Sigmoid colon (tissue), 7 donors: ENCODE measurements around the gene ZNF521. TPM values are rescaled to one million over a fixed set of nuclear protein-coding genes. Genes with fewer than 3 reads are reported as not detected.

Experiments used
- DNase-seq: peaks from one replicate; pipeline ENCODE4 v3.0.0-alpha.2; 2019
- H3K27ac ChIP-seq, 4 donors: fragments of 200-600 bp; sonication (generic); one replicate each; pipeline ENCODE4 v1.5.1; 2016 to 2019; ENCODE audit warnings: mild to moderate bottlenecking in 1 of 4
- H3K27me3 ChIP-seq, 3 donors: fragments of 200-600 bp; sonication (generic); one replicate each; pipeline ENCODE4 v1.5.1; 2019; ENCODE audit warnings: mild to moderate bottlenecking in 1 of 3
- H3K36me3 ChIP-seq, 4 donors: fragments of 200-600 bp; sonication (generic); one replicate each; pipeline ENCODE4 v1.5.1; 2016 to 2019
- H3K4me1 ChIP-seq, 4 donors: fragments of 200-600 bp; sonication (generic); one replicate each; pipeline ENCODE4 v1.5.1; 2017 to 2019
- H3K4me3 ChIP-seq, 4 donors: fragments of 200-600 bp; sonication (generic); one replicate each; pipeline ENCODE4 v1.5.1; 2017 to 2019; ENCODE audit warnings: mild to moderate bottlenecking in 2 of 4, moderate library complexity in 1 of 4
- H3K9me3 ChIP-seq, 4 donors: fragments of 200-600 bp in 3 of 4; sonication (generic) in 3 of 4; one replicate each; pipeline versions ENCODE4 v1.5.1 to v1.6.1; 2013 to 2019
- CTCF ChIP-seq, 4 experiments: fragments of 450-650 bp in 3 of 4; fragments of 200-600 bp in 1 of 4; IDR thresholded peaks; one replicate each; pipeline ENCODE4 v1.5.1; 2016 to 2019; ENCODE audit warnings: antibody characterized with exemption in 4 of 4, mild to moderate bottlenecking in 3 of 4, moderate library complexity in 2 of 4
- EP300 ChIP-seq, 4 donors: sonication (generic); formaldehyde crosslinking; IDR thresholded peaks; one replicate each; pipeline ENCODE4 v1.6.1; 2017; ENCODE audit warnings: antibody characterized with exemption in 4 of 4
- POLR2A ChIP-seq, 2 donors: fragments of 450-650 bp; IDR thresholded peaks; one replicate each; pipeline ENCODE4 v1.6.1; 2016; ENCODE audit warnings: antibody characterized with exemption in 2 of 2, mild to moderate bottlenecking in 2 of 2, moderate library complexity in 2 of 2
- POLR2AphosphoS5 ChIP-seq, 4 donors: sonication (generic); formaldehyde crosslinking; IDR thresholded peaks; one replicate each; pipeline ENCODE4 v1.6.1; 2017; ENCODE audit warnings: antibody characterized with exemption in 4 of 4
- WGBS, 2 donors: extraction: QIAGEN DNeasy Blood & Tissue Kit; methylation state at CpG; one replicate each; pipeline ENCODE4 v1.1.7; 2013; 5-methylcytosine and 5-hydroxymethylcytosine counted together
- intact Hi-C: fragments of 100-400 bp; cut with DNase I; formaldehyde crosslinking; loops from one replicate; pipeline ENCODE4 v1.15.1; 2023
- polyA plus RNA-seq, 3 donors: library from polyadenylated mRNA; stranded (reverse); fragments of 200-250 nt; gene quantifications; one replicate each; pipeline ENCODE4 v1.2.3, GENCODE V29; 2013
- total RNA-seq, 4 donors: library from RNA; depleted of rRNA; stranded (reverse); fragments of >200 nt; gene quantifications; one replicate each; pipeline ENCODE4 v1.1.0, GENCODE V29; 2016
- donor health status: healthy with polysubstance abuse.
- donor health status: Bipolar disorder and iron deficiency.
- donor health status: healthy.

Gene ZNF521
- total and polyA plus RNA-seq, 7 donors: 0.69 to 40.2 (median 12.0) TPM

DNA sequence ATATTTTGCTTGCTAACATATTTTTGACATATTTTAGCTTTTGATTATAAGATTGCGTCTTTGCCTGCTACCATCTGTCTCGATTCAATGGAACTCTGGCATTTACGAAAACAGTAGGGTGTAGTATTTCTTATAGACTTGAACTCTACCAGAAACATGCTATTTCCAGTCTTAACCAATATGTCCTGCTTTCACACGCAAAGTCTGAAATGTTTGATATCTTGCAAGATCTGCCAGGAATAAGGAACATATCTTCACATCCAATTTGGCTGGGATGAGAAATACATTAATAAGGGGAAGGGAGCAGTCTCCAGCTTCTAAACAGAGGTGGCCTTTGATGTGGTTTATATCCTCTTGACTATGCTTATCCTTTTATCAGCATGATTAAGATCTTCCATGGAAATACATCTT lies 299.4 kb downstream of the ZNF521 start:
- DNase-seq: no peak
- Histone ChIP-seq H3K27me3 (no peaks in the 10 kb centered on the region), H3K4me1 (no peaks in the 10 kb centered on the region), H3K36me3 (no peaks in the 10 kb centered on the region), H3K27ac (no peak overlapping the region), H3K9me3 (no peaks in the 10 kb centered on the region), H3K4me3 (no peak overlapping the region)
- 85 to 92% methylated on average over 4 of the region's 4 CpGs for WGBS, 2 donors
- intact Hi-C loops: no loop called here
- TF ChIP-seq EP300 (IDR thresholded peaks at IDR 0.05) (no peak), POLR2AphosphoS5 (IDR thresholded peaks at IDR 0.05) (no peak), POLR2A (IDR thresholded peaks at IDR 0.05) (no peak), CTCF (IDR thresholded peaks at IDR 0.05) (no peak)

DNA sequence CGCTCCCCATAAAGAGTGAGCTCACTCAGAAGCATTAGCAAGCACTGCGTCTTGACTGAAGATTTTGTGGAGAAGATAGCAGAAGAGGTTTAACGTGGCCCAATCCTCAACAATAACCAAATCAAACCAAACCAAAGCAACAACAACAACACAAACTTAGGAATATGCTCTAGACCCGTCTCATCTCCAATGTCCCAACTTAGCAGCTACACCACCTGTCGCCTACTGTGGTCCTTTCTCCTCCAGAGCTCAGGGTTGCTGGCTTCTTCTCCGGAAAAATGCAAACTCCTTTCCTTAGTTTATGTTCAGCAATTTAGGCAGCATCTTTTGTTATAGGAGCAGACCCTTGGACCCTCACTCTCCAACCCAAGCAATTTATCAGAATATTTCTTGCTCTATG lies 301.4 kb downstream of the ZNF521 start:
- WGBS, 2 donors: 91 to 92% methylated on average over 6 of the region's 6 CpGs
- H3K36me3 ChIP-seq: no peaks in the 10 kb centered on the region
- no peaks in the 10 kb centered on the region for H3K9me3 ChIP-seq
- H3K4me1 ChIP-seq: no peaks in the 10 kb centered on the region
- H3K4me3 ChIP-seq: no peak overlapping the region
- TF ChIP-seq CTCF (IDR thresholded peaks at IDR 0.05): no peak
- no peak for TF ChIP-seq POLR2A (IDR thresholded peaks at IDR 0.05)
- no peak for TF ChIP-seq EP300 (IDR thresholded peaks at IDR 0.05)
- no peak for TF ChIP-seq POLR2AphosphoS5 (IDR thresholded peaks at IDR 0.05)
- intact Hi-C loops: no loop called here
- no peak overlapping the region for H3K27ac ChIP-seq
- DNase-seq: no peak
- no peaks in the 10 kb centered on the region for H3K27me3 ChIP-seq

DNA sequence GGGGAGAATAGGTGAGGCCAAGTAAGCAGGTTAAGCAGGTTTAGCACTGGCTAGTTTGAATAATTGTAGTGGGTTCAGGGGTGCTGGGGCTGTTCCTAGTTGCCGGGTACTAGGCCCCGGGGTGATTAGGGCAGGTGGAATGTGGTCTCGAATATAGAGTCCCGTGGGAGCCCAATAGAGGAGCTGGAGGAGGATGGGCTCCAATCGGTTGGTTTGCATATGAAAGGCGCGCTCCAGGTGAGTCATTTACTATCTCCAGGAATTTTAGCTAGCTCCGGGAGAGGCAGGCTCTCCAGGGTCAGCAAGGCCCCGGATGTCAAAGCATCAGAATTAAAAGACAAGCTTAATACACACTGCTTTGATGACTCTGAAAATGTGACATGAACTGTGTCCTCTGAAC lies 304.0 kb downstream of the ZNF521 start:
- TF ChIP-seq POLR2A (IDR thresholded peaks at IDR 0.05) (no peak), POLR2AphosphoS5 (IDR thresholded peaks at IDR 0.05) (no peak), EP300 (IDR thresholded peaks at IDR 0.05) (no peak)
- no peaks in the 10 kb centered on the region for H3K4me1 ChIP-seq
- intact Hi-C loops: no loop called here
- H3K27me3 ChIP-seq: no peaks in the 10 kb centered on the region
- no peak overlapping the region for H3K27ac ChIP-seq
- DNase-seq: no peak
- H3K36me3 ChIP-seq: no peaks in the 10 kb centered on the region
- no peaks in the 10 kb centered on the region for H3K9me3 ChIP-seq
- 66 to 83% methylated on average over 9 of the region's 9 CpGs for WGBS, 2 donors
- no peak overlapping the region for H3K4me3 ChIP-seq

DNA sequence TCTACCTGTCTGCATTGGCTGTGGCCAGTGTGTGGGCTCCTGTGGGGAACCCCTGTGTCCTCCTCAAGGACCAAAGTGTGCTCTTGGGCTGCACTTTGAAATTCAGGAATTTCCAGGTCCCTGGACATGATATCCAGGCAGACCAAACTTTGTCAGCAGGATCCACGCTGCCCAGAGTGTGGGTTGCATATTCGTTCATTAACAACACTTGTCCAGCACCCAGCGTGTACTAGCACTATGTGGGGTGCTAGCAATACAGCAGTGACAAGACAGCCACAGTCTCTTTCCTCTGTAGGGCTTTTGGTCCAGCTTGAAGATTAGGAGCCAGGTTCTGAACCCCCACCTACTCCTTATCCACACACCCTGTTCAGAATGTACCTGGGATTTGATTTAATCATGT lies 304.5 kb downstream of the ZNF521 start:
- Histone ChIP-seq H3K27ac (no peak overlapping the region), H3K36me3 (no peaks in the 10 kb centered on the region), H3K9me3 (no peaks in the 10 kb centered on the region), H3K4me1 (no peaks in the 10 kb centered on the region), H3K27me3 (no peaks in the 10 kb centered on the region), H3K4me3 (no peak overlapping the region)
- intact Hi-C loops: no loop called here
- no peak for DNase-seq
- TF ChIP-seq POLR2A (IDR thresholded peaks at IDR 0.05): no peak
- 93% methylated on average over 3 of the region's 3 CpGs for WGBS, 2 donors

GRCh38 chr18:25044694-25045093 lies 307.3 kb downstream of the ZNF521 start:
- intact Hi-C loops: no loop called here
- Histone ChIP-seq H3K27me3 (no peaks in the 10 kb centered on the region), H3K4me1 (no peaks in the 10 kb centered on the region), H3K27ac (no peak overlapping the region), H3K4me3 (no peak overlapping the region), H3K36me3 (no peaks in the 10 kb centered on the region), H3K9me3 (no peaks in the 10 kb centered on the region)
- TF ChIP-seq CTCF (IDR thresholded peaks at IDR 0.05): no peak
- TF ChIP-seq EP300 (IDR thresholded peaks at IDR 0.05): no peak
- no peak for TF ChIP-seq POLR2A (IDR thresholded peaks at IDR 0.05)
- no peak for TF ChIP-seq POLR2AphosphoS5 (IDR thresholded peaks at IDR 0.05)
- DNase-seq: no peak
- 44 to 87% methylated on average over 2 of the region's 2 CpGs for WGBS, 2 donors

DNA sequence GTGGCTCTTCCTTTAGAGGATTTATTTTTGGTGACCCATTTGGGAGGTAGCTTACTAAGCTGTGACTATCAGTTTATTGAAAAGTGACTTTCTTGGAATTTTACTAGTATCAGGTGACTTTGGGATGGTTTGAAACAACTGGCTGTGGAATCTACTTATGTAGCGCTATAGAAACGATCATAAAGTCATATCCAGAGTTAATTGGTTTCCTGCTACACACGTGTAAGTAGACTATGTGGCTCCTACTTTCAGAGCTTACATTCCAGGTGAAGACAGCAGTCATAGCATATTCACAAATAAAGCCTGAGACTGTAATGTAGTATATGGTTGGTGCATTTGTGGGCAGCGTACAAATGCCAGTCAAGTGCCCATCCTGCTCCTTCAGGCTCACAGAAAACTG lies 308.9 kb downstream of the ZNF521 start:
- WGBS, 2 donors: 37 to 77% methylated on average over 4 of the region's 4 CpGs
- Histone ChIP-seq H3K4me1 (no peaks in the 10 kb centered on the region), H3K36me3 (no peaks in the 10 kb centered on the region), H3K4me3 (no peak overlapping the region), H3K27me3 (no peaks in the 10 kb centered on the region), H3K9me3 (no peaks in the 10 kb centered on the region), H3K27ac (no peak overlapping the region)
- intact Hi-C loops: no loop called here
- no peak for DNase-seq
- TF ChIP-seq EP300 (IDR thresholded peaks at IDR 0.05) (no peak), POLR2A (IDR thresholded peaks at IDR 0.05) (no peak), CTCF (IDR thresholded peaks at IDR 0.05) (no peak), POLR2AphosphoS5 (IDR thresholded peaks at IDR 0.05) (no peak)
